Liver (tissue), 2 donors: ENCODE data around the gene NLRP12.
A peak's percentile ranks its signal among the peaks of the same experiment; 100 is the strongest.

Experiments
- GABPA ChIP-seq, 2 donors: IDR thresholded peaks in 1 of 2; conservative IDR thresholded peaks in 1 of 2; 2 replicates each; pipeline ENCODE4 v1.6.1; 2016; ENCODE audit warnings: antibody characterized with exemption in 2 of 2, mild to moderate bottlenecking in 1 of 2, moderate library complexity in 1 of 2
- RXRA ChIP-seq, 2 donors: IDR thresholded peaks; 2 replicates each; pipeline ENCODE4 v1.6.1; 2017 to 2018; ENCODE audit warnings: antibody characterized with exemption in 2 of 2, mild to moderate bottlenecking in 1 of 2
- TF ChIP-seq, protein P1 (sequence below): IDR thresholded peaks from 2 replicates; pipeline ENCODE4 v1.6.1; 2016; ENCODE audit warnings: antibody characterized with exemption
- donor health status: healthy.

GRCh38 chr19:53867225-53868090 is 43.3 kb upstream of the NLRP12 start, which contains the start of gene MYADM:
- TF ChIP-seq, protein P1, sequence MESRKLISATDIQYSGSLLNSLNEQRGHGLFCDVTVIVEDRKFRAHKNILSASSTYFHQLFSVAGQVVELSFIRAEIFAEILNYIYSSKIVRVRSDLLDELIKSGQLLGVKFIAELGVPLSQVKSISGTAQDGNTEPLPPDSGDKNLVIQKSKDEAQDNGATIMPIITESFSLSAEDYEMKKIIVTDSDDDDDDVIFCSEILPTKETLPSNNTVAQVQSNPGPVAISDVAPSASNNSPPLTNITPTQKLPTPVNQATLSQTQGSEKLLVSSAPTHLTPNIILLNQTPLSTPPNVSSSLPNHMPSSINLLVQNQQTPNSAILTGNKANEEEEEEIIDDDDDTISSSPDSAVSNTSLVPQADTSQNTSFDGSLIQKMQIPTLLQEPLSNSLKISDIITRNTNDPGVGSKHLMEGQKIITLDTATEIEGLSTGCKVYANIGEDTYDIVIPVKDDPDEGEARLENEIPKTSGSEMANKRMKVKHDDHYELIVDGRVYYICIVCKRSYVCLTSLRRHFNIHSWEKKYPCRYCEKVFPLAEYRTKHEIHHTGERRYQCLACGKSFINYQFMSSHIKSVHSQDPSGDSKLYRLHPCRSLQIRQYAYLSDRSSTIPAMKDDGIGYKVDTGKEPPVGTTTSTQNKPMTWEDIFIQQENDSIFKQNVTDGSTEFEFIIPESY, result no peak
- TF ChIP-seq RXRA (IDR thresholded peaks at IDR 0.05) (peak in 1 of 2 donors; percentile 13), GABPA (IDR thresholded peaks at IDR 0.05 in 1 of 2, conservative IDR thresholded peaks at IDR 0.05 in 1 of 2) (no peak)
